HL-60/S4 treated with phorbol 12-myristate 13-acetate at 8.2 ng/mL for 4 days and 3 days (cell line): ENCODE data around the gene RASGRF2.
"Not testable (repeated sequence)": the region's sequence is repeated elsewhere in the genome, so short reads cannot be mapped to it uniquely, and the experiment has no call there.

Experiments
- in situ Hi-C: fragments of 300-500 bp; cut with MboI; formaldehyde crosslinking; loops from 2 replicates; pipeline ENCODE4 v1.15.0; 2022; ENCODE audit warnings: low sequenced_read_pairs

RASGRF2 gene

DNA sequence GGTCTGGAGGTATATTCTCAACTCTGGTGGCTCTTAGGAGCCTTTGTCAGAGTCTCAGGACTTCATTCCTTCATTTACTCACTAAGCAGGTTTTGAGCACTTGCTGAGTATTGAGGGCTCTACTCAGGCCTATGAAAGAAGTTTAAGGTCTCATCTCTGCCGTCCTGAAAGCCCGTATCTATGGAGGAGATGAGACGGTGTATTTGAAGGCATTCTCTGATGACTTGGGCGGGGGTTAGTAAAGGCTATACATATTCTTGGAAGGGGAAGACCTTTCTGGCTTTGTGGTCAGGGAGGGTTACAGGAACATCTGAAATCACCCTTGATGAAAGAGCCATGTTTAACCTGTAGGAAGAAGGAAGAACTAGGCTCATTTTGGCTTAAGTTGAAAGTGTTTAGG, 21.9 kb downstream of the RASGRF2 start:
- in situ Hi-C loops, result no loop called here

DNA sequence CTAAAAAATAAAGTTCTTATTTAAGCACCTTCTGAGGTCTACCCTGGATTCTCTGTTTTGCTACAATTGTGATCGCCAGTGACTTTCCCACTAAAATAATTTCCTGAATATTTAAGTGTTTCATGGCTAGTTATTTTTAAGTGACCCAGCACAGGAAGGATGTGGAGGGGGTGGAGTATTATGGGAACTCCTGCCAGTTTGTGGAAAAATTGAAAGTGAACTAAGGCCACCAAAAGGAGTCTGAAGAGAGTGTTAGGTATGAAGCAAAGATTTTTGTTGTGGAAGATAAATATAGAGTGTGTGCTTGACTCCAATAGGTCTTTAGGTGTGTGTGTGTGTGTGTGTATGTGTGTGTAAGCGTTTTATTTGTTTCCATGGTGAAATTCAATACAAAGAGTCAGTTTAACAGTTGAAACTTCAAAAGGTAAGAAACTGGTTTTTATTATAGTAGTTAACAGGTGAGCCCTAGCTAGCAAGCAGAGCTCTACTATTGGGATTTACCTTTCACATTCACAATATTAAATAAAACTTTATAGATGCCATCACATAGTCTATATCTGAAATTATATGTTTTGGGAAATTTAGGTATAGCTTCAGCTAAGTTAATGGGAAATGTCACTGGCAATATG, 25.6 kb downstream of the RASGRF2 start:
- in situ Hi-C loops, result no loop called here

DNA sequence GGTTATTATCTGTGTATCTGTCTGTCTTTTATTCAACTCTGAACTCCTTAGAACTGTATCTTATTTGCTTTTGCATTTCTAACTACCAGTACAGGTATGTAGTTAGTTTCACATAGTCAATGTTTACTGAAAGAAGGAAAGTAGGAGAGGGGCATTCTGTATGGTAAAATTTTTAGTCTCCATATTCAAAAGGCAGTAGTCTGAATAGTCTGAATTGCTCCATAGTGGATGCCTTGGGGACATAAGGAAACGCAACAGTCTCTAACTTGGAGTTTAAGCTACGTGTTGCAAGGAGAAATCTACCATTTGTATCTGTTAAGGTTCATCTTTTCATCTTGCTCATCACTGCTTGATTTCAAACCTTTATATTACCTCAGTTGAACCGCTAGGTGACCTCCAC, 26.2 kb downstream of the RASGRF2 start:
- in situ Hi-C loops, result no loop called here

DNA sequence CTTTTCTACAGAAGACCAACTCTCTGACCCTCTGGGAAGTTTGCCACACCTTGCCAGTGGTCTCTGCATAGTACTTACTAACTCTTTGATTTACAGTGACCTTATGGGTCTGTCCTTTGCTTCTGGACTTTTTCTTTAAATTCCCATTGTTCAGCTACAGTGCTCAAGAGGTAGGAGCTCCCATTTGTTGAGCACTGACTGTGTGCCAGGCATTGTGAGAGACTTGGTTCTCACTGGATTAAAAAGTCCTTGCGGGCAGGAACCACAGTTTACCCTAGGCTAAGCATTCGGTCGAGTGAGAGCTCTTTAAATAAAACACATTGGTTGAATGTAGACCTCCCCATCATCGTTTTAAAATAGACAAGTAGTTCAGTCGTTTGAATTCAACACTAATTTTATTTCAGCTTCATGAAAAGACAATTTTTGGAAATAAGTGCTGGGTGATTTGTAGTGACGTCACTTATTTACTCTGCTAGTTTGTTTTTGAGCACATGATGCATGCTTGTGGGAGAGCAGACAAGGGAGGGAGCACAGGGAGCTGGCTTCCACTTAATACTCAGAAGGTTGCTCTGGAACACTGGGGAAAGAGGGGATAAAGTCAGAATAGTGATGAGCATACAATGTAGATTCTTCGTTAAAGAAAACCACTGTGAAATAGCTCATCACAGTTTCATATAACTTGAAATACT, 27.1 kb downstream of the RASGRF2 start:
- in situ Hi-C loops, result no loop called here

- in situ Hi-C loops, result no loop called here
Observed at GRCh38 chr5:80988419-80988935, 28.3 kb downstream of the RASGRF2 start.

GRCh38 chr5:80989883-80990282, 29.7 kb downstream of the RASGRF2 start:
- in situ Hi-C loops, result no loop called here

GRCh38 chr5:80990527-80990926, 30.4 kb downstream of the RASGRF2 start:
- in situ Hi-C loops, result no loop called here

GRCh38 chr5:80990971-80991370, 30.8 kb downstream of the RASGRF2 start:
- in situ Hi-C loops, result no loop called here

- in situ Hi-C loops, result no loop called here
Observed at GRCh38 chr5:80995908-80996307, 35.7 kb downstream of the RASGRF2 start.

DNA sequence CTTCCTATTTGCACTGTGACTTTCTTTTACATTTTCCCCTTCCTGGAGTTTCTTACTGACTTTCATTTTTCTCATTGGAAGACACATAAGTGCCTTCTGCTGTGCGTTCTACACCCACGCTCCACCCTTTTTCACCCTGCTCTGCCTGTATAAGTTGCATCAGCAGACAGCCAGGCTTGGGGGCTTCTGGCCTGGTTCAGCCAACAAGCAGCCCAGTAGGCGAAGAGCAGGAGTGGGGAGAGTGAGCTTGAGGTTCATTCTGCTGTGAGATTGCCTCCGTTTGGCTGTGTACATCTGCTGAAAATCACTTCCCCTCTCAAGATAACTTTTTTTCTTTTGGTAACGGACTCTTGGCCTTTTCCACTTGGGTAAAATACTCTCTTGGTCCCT, 38.4 kb downstream of the RASGRF2 start:
- in situ Hi-C loops, result no loop called here

DNA sequence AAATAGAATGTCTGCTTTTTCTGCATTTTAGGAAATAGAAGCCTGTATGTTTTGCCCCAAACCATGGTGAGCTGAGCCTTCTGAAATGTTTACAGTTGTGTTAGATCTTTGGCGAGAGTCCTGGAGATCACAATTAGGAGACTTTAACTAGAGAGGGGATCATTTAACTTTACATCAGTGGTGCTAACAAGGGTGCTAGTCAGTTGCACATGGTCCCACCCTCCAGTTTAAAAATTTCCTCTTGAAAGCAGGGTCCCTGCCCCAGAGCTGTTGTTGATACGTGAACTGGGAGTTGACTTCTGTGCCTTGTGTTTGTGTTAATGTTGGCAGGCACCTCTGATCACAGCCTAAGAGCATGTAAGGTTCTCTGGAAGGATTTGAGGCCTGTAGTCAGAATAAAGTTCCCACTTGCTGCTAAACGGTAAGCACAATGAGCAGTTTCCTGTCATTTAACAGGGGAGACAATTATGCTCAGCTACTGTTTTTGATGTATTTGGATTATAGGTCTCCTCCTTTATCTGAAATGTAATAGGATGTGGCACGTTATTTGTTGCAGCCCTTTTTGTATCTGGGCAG, 43.7 kb downstream of the RASGRF2 start:
- in situ Hi-C loops, result no loop called here

- in situ Hi-C loops, result no loop called here
Observed at GRCh38 chr5:81005708-81006107, 45.5 kb downstream of the RASGRF2 start.

DNA sequence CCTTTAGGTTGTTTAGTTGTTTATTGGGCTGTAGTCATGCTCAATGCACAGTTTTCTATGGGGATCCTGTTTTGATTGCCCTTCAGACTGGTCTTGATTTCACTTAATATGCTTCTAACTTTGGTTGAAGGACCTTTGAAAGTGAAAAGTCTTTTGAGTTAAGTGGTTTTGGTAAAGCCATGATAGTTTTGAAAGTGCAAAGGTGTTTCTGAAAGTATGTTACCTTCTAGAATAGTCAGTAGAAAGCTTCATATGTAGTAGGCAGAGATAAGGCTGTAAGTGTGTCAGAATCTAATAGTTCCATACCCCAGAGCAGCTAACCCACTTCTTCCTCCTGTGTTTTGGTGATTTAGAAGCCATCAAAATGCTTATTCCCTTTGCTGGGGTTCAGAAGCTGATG, 46.1 kb downstream of the RASGRF2 start:
- in situ Hi-C loops, result no loop called here

GRCh38 chr5:81006947-81007636, 46.9 kb downstream of the RASGRF2 start:
- in situ Hi-C loops, result no loop called here

- in situ Hi-C loops, result no loop called here
Observed at GRCh38 chr5:81007637-81008027, 47.5 kb downstream of the RASGRF2 start.

DNA sequence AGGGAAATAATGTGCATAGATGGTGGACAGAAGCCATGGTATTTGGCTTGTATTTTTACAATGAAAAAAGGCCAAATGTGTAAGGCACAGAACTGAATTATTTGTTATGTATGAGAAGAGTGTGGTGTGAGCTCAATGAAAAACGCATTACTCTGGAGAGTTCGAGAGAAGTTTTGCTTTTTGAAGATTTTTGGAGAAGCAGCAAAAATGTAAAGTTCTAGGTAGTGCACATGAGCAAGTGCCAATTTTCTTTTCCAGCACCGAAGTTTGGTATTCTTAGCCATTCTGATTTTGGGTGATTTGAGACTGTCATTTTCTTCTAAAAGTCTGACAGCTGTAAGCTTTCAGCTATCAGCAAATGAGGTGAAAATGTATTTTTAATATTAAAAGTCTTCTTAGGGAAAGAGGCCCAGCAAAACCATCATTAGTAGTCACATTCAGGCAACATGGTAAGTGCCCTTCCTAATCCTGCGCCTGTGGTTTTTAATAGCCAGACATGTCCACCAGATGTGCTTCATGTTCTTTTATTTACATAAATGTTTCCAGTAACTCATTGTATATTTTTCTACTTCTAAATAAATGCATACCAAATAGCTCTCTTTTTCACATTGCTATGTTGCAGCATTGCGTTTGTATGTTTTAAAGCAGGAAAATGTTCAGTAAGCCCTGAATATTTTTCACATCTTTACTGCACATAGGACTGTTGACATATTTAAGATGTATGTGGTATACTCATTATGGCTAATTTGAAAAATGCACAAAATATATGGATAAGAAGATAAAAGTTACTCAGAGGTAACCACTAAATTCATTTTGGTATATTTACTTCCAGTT, 50.4 kb downstream of the RASGRF2 start:
- in situ Hi-C loops, result no loop called here

DNA sequence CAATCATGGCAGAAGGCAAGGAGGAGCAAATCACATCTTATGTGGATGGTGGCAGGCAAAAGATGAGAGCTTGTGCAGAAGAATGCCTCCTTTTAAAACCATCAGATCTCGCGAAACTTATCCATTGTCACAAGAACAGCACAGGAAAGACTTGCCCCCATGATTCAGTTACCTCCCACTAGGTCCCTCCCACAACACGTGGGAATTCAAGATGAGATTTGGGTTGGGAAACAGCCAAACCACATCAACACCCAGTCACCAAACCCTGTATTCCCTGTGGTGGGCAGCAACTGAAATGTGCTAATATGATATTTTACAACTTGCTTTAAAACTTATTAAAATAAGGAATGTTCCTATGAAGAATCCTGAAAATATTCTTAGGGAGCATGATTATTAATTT, 54.2 kb downstream of the RASGRF2 start:
- in situ Hi-C loops, result no loop called here

DNA sequence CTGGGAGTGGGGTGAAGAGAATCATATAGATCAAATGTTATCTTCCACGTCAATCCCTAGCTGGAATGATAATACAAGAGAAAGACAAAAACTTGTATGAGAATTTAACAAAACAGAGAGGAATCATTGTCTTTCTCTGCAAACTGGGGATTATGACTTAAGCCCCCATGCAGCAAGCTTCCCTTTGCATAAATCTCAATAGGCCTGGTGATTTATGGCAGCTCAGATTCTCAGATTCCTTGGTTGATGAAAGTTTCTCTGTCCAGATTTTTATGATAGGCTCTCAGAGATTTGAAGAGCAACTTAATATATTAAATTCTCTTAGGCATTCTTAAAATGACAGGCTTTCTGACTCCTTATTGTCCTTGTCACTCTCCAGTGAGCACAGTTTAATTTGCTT, 56.0 kb downstream of the RASGRF2 start:
- in situ Hi-C loops, result no loop called here

DNA sequence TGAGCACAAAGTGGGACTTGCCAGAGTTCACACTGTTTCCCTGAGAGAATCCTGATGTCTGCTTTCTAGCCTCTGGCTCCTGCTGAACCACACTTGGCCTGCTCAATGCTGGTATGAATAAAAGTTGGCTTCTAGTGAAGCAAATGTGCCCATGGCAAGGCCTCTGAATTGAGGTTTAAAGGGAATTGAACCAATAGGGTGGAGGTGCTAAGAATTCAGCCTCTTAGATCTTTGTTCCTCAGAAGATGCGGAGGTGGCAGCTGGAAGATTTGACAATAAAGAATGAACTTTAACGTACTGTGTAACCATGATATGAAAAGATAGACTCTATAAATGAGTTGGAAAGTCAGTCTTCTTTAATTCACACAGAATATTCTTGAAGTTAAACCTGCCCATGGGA, 57.2 kb downstream of the RASGRF2 start:
- in situ Hi-C loops, result no loop called here

GRCh38 chr5:81018608-81019007, 58.4 kb downstream of the RASGRF2 start:
- in situ Hi-C loops, result not testable (repeated sequence)

DNA sequence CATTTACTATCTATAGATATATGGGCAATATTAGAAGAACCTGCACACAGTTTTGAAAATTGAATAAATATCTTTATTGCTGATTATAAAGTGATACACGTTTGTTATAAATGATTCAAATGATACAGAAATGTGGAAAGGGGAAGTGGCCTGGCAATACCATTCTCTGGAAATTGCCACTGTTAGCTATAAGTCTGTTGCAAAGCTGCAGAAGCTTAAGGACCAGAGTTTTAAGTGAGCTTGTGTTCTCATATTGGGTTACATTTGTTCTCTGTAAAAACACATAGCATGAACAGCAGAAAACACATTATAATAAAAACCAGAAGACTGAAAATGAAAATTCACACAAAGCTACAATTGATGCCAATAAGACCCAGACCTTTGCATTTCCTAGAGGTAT, 59.6 kb downstream of the RASGRF2 start:
- in situ Hi-C loops, result no loop called here
